ENCODE measurements around the gene FBXW5. TPM values are rescaled to one million over a fixed set of nuclear protein-coding genes. Genes with fewer than 3 reads are reported as not detected.
A peak's percentile ranks its signal among the peaks of the same experiment; 100 is the strongest.

FBXW5 gene
- total RNA-seq, 1 experiment from 2014 or later: 101 TPM

- no peak overlapping the region for H2AFZ ChIP-seq
- intact Hi-C loops (cut with micrococcal nuclease; ENCODE audit: unreplicated experiment): no loop called here
- H3K27ac ChIP-seq: no peak overlapping the region
- H3K9me3 ChIP-seq (ENCODE audit: insufficient read depth, low read depth): no peaks in the 10 kb centered on the region
- peaks cover 26% of the 10 kb centered on the region for H3K4me1 ChIP-seq (replicated peaks; ENCODE audit: insufficient read depth)
- POLR2A ChIA-PET (ENCODE audit: unreplicated experiment): no interaction called here
- H3K27me3 ChIP-seq (ENCODE audit: insufficient read depth, low read depth): no peaks in the 10 kb centered on the region
- peaks cover 7% of the 10 kb centered on the region; the same call in 1 of the 2 replicates for H3K36me3 ChIP-seq (ENCODE audit: low read depth)
- BruUV-seq (replicated peaks): no TSS peak
- H3F3A ChIP-seq (ENCODE audit: insufficient read depth, low read depth): peaks cover 21% of the 10 kb centered on the region; the same call in 1 of the 2 replicates
- CTCF ChIA-PET: interaction anchor here (0.5 to 2.2 kb wide), 2 partner anchors 82 to 89 kb away, joined by 3 to 46 read pairs; no protein-coding TSS in a partner anchor
- H3K4me2 ChIP-seq: no peak overlapping the region
- no peaks in the 10 kb centered on the region; the same call in none of the 2 replicates for H4K20me1 ChIP-seq (ENCODE audit: insufficient read depth)
- TF ChIP-seq EZH2 (IDR thresholded peaks at IDR 0.05; ENCODE audit: low read depth): no peak
- TF ChIP-seq CTCF (conservative IDR thresholded peaks at IDR 0.05): no peak
- no peak for DNase-seq
- no peaks in the 10 kb centered on the region for H3K9me2 ChIP-seq (ENCODE audit: insufficient read depth)
- H3K79me2 ChIP-seq (ENCODE audit: low read depth): peaks cover 18% of the 10 kb centered on the region
- H3K4me3 ChIP-seq: no peak overlapping the region
Measured at GRCh38 chr9:136946228-136947027, 1.9 kb upstream of the FBXW5 start.

GRCh38 chr9:136945333-136946227, 1.0 kb upstream of the FBXW5 start:
- intact Hi-C loops (cut with micrococcal nuclease; ENCODE audit: unreplicated experiment): loop anchor here (2.0 kb wide), 1 partner anchor 97 kb away; the partner anchor contains the start of gene PHPT1
- Histone ChIP-seq H3K27me3 (ENCODE audit: insufficient read depth, low read depth) (no peaks in the 10 kb centered on the region), H3K79me2 (ENCODE audit: low read depth) (peaks cover 18% of the 10 kb centered on the region), H3F3A (ENCODE audit: insufficient read depth, low read depth) (peaks cover 20% of the 10 kb centered on the region; the same call in 1 of the 2 replicates), H4K20me1 (ENCODE audit: insufficient read depth) (no peaks in the 10 kb centered on the region; the same call in none of the 2 replicates), H3K9me3 (ENCODE audit: insufficient read depth, low read depth) (no peaks in the 10 kb centered on the region), H2AFZ (no peak overlapping the region), H3K4me2 (no peak overlapping the region), H3K4me3 (no peak overlapping the region), H3K9me2 (ENCODE audit: insufficient read depth) (no peaks in the 10 kb centered on the region), H3K27ac (no peak overlapping the region), H3K4me1 (replicated peaks; ENCODE audit: insufficient read depth) (peaks cover 24% of the 10 kb centered on the region), H3K36me3 (ENCODE audit: low read depth) (peaks cover 7% of the 10 kb centered on the region; the same call in 1 of the 2 replicates)
- TF ChIP-seq CTCF (conservative IDR thresholded peaks at IDR 0.05) (no peak), EZH2 (IDR thresholded peaks at IDR 0.05; ENCODE audit: low read depth) (no peak)
- no TSS peak for BruUV-seq (replicated peaks)
- POLR2A ChIA-PET (ENCODE audit: unreplicated experiment): no interaction called here
- CTCF ChIA-PET: interaction anchor here (0.9 kb wide), 1 partner anchor 90 kb away, joined by 3 read pairs; no protein-coding TSS in a partner anchor
- no peak for DNase-seq

GRCh38 chr9:136944212-136944518, 373 bp downstream of the FBXW5 start:
- H3K36me3 ChIP-seq (ENCODE audit: low read depth): peaks cover 7% of the 10 kb centered on the region

More at GRCh38 chr9:136944212-136944518, 373 bp downstream of the FBXW5 start:
- ChIA-PET CTCF (no interaction called here), POLR2A (ENCODE audit: unreplicated experiment) (interaction anchor here (0.5 to 0.6 kb wide), 2 partner anchors 43 to 302 kb away, joined by 3 to 5 read pairs; no protein-coding TSS in a partner anchor)
- DNase-seq: no peak
- H4K20me1 ChIP-seq (ENCODE audit: insufficient read depth): no peaks in the 10 kb centered on the region; the same call in none of the 2 replicates
- H3K4me2 ChIP-seq: peak overlapping the region; percentile 95
- intact Hi-C loops (cut with micrococcal nuclease; ENCODE audit: unreplicated experiment): loop anchor here (1.0 to 5.0 kb wide), 3 partner anchors 43 to 95 kb away; partner anchors contain the start of gene PHPT1
- no peak for TF ChIP-seq CTCF (conservative IDR thresholded peaks at IDR 0.05)
- TF ChIP-seq EZH2 (IDR thresholded peaks at IDR 0.05; ENCODE audit: low read depth): no peak
- H3F3A ChIP-seq (ENCODE audit: insufficient read depth, low read depth): peaks cover 19% of the 10 kb centered on the region; the same call in 1 of the 2 replicates
- no peaks in the 10 kb centered on the region for H3K9me3 ChIP-seq (ENCODE audit: insufficient read depth, low read depth)
- BruUV-seq (replicated peaks): no TSS peak
- H3K4me1 ChIP-seq (replicated peaks; ENCODE audit: insufficient read depth): peaks cover 20% of the 10 kb centered on the region
- H3K4me3 ChIP-seq: peak overlapping the region; percentile 87
- no peaks in the 10 kb centered on the region for H3K27me3 ChIP-seq (ENCODE audit: insufficient read depth, low read depth)
- no peaks in the 10 kb centered on the region for H3K9me2 ChIP-seq (ENCODE audit: insufficient read depth)
- 0 out of 2 replicates have a peak overlapping the region, but pooled peaks have one; percentile 67 for H2AFZ ChIP-seq
- peaks cover 18% of the 10 kb centered on the region for H3K79me2 ChIP-seq (ENCODE audit: low read depth)
- H3K27ac ChIP-seq: peak overlapping the region; percentile 26; the same call in 1 of the 2 replicates

All from PC-9 (cell line).